Endodermal cell (in vitro differentiated cells): ENCODE data around the gene GALK2. TPM values are rescaled to one million over a fixed set of nuclear protein-coding genes. Genes with fewer than 3 reads are reported as not detected.

Source experiments
- DNase-seq: peaks from one replicate; pipeline ENCODE4 v3.0.0-alpha.2; 2017
- H3K27ac ChIP-seq: 2 replicates; pipeline ENCODE4 v1.5.1; 2013; ENCODE audit warnings: mild to moderate bottlenecking, low read depth, low read length, moderate library complexity
- H3K27me3 ChIP-seq: 2 replicates; pipeline ENCODE4 v1.6.1; 2013; ENCODE audit warnings: mild to moderate bottlenecking, low read length, moderate library complexity; ENCODE audit not compliant: insufficient read depth, control insufficient read depth, poor library complexity, severe bottlenecking
- H3K36me3 ChIP-seq: 2 replicates; pipeline ENCODE4 v1.7.0; 2013; ENCODE audit warnings: mild to moderate bottlenecking, low read length, moderate library complexity; ENCODE audit not compliant: control insufficient read depth, insufficient read depth
- H3K4me1 ChIP-seq: one replicate; pipeline ENCODE4 v1.7.0; 2013; ENCODE audit warnings: low read length; ENCODE audit not compliant: control insufficient read depth, insufficient read depth
- H3K4me3 ChIP-seq: 2 replicates; pipeline ENCODE4 v1.5.1; 2013; ENCODE audit warnings: mild to moderate bottlenecking, low read length, moderate library complexity
- H3K9ac ChIP-seq: 2 replicates; pipeline ENCODE4 v1.6.1; 2013; ENCODE audit warnings: mild to moderate bottlenecking, low read length, moderate library complexity; ENCODE audit not compliant: poor library complexity, severe bottlenecking; ENCODE audit errors: extremely low read depth
- H3K9me3 ChIP-seq: 2 replicates; pipeline ENCODE4 v1.6.1; 2013; ENCODE audit warnings: mild to moderate bottlenecking, low read length, moderate library complexity; ENCODE audit not compliant: control insufficient read depth
- H3K27ac Mint-ChIP-seq: 2 replicates; pipeline ENCODE4 v1.8.0; 2020; ENCODE audit warnings: mixed read lengths
- H3K27me3 Mint-ChIP-seq: 2 replicates; pipeline ENCODE4 v1.8.0; 2021; ENCODE audit warnings: mild to moderate bottlenecking, mixed read lengths; ENCODE audit not compliant: insufficient read depth
- H3K36me3 Mint-ChIP-seq: 2 replicates; pipeline ENCODE4 v1.8.0; 2020; ENCODE audit warnings: low read depth, mixed read lengths
- H3K4me1 Mint-ChIP-seq: 2 replicates; pipeline ENCODE4 v1.8.0; 2020; ENCODE audit warnings: mixed read lengths
- H3K4me3 Mint-ChIP-seq: 2 replicates; pipeline ENCODE4 v1.8.0; 2020; ENCODE audit warnings: mild to moderate bottlenecking, moderate library complexity, mixed read lengths
- H3K9me3 Mint-ChIP-seq: 2 replicates; pipeline ENCODE4 v1.8.0; 2020; ENCODE audit warnings: mild to moderate bottlenecking, mixed read lengths
- WGBS, 2 experiments: methylation state at CpG; one replicate each; pipeline versions ENCODE4 v1.1.5 to v1.1.7; 2013; ENCODE audit warnings: missing lambda C conversion rate in 2 of 2, mixed read lengths in 1 of 2; ENCODE audit not compliant: insufficient coverage in 1 of 2, insufficient read length in 1 of 2; 5-methylcytosine and 5-hydroxymethylcytosine counted together
- total RNA-seq, 2 donors: library from RNA; stranded (reverse); fragmentation: NEBNext Ultra II Directional in 1 of 2; extraction: Animal tissue kit (Norgen Biotek cat#: 25700) in 1 of 2; gene quantifications; 2 replicates in 1 of 2; 3 replicates in 1 of 2; pipeline ENCODE4 v1.2.1, GENCODE V29; 2021
- TF ChIP-seq, protein P1 (sequence below): fragments of 200-600 bp; sonication (generic); conservative IDR thresholded peaks from 2 replicates; pipeline ENCODE4 v1.5.0; 2021; ENCODE audit warnings: antibody characterized with exemption, mild to moderate bottlenecking

Gene GALK2
- total RNA-seq, 2 donors from 2014 or later: 13.4 to 19.1 TPM

DNA sequence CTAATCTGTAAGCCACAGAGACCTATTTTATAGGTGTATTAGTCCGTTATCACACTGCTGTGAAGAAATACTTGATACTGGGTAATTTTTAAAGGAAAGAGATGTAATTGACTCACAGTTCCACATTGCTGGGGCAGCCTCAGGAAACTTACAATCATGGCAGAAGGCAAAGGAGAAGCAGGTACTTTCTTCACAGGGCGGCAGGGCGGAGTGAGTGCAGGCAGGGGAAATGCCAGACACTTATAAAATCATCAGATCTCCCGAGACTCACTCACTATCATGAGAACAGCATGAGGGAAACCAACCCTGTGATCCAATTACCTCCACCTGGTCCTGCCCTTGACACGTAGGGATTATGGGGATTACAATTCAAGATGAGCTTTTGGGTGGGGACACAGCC is 108.7 kb downstream of the GALK2 start:
- H3K4me3 Mint-ChIP-seq: no peak overlapping the region
- H3K27ac Mint-ChIP-seq: no peak overlapping the region
- H3K4me3 ChIP-seq: no peak overlapping the region
- H3K36me3 Mint-ChIP-seq: peaks cover 19% of the 10 kb centered on the region
- DNase-seq: peak; percentile 46
- TF ChIP-seq, protein P1, sequence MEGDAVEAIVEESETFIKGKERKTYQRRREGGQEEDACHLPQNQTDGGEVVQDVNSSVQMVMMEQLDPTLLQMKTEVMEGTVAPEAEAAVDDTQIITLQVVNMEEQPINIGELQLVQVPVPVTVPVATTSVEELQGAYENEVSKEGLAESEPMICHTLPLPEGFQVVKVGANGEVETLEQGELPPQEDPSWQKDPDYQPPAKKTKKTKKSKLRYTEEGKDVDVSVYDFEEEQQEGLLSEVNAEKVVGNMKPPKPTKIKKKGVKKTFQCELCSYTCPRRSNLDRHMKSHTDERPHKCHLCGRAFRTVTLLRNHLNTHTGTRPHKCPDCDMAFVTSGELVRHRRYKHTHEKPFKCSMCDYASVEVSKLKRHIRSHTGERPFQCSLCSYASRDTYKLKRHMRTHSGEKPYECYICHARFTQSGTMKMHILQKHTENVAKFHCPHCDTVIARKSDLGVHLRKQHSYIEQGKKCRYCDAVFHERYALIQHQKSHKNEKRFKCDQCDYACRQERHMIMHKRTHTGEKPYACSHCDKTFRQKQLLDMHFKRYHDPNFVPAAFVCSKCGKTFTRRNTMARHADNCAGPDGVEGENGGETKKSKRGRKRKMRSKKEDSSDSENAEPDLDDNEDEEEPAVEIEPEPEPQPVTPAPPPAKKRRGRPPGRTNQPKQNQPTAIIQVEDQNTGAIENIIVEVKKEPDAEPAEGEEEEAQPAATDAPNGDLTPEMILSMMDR: no peak
- H3K27ac ChIP-seq: no peak overlapping the region
- no peak overlapping the region for H3K9ac ChIP-seq
- peaks cover 8% of the 10 kb centered on the region for H3K9me3 ChIP-seq
- no peaks in the 10 kb centered on the region for H3K27me3 ChIP-seq
- H3K36me3 ChIP-seq: peaks cover 2% of the 10 kb centered on the region
- H3K4me1 ChIP-seq: no peaks in the 10 kb centered on the region
- WGBS, 2 experiments: 78% methylated on average over 5 of the region's 5 CpGs; no CpG with 5 or more reads in 1 of the 2 experiments
- peaks cover 7% of the 10 kb centered on the region for H3K4me1 Mint-ChIP-seq
- H3K27me3 Mint-ChIP-seq: no peaks in the 10 kb centered on the region
- H3K9me3 Mint-ChIP-seq: peaks cover 12% of the 10 kb centered on the region

DNA sequence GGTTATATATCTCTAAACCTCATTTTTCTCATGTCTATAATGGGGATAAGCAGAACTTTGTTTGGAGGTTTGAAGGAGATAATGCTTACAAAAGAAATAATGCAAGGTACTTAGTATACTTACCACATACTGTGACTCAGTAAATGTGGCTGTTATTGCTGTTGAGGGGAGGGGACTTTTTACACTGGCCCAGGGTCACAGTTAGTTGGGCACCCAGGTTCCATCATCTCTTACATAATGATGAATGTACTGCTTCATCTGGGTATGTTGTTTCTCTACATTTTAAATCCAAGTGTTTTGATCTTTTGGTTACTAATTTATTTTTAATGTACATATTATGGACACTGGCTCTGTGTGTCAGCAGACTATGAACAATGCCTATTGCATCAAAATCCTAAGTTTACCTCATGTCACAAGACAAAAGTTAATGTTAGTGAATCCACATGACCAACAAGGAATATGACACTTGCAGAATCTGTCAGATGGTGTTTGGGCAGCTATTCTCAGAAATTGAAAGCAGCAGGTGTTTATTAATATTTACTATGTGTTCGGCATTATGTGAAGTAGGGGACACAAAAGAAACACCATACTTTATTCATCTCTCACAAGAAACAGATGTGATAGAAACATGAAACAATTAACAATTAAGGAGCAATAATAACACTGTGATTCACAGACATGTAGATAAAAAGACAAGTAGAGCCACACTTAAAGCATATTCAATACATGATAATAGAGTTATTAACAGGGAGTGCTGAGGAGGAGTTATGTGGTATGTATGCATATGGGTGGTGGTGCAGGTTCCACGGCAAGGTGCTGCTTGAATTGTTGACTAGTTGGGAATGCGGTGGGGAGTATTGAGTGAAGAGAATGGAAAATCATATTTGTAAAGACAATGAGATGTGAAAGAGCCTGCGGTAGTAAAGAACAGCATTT is 109.7 kb downstream of the GALK2 start:
- H3K9me3 ChIP-seq: peaks cover 8% of the 10 kb centered on the region
- H3K27ac Mint-ChIP-seq: no peak overlapping the region
- H3K27me3 ChIP-seq: no peaks in the 10 kb centered on the region
- TF ChIP-seq, protein P1: no peak
- peaks cover 5% of the 10 kb centered on the region for H3K4me1 Mint-ChIP-seq
- H3K27me3 Mint-ChIP-seq: no peaks in the 10 kb centered on the region
- peaks cover 9% of the 10 kb centered on the region for H3K36me3 ChIP-seq
- H3K4me3 Mint-ChIP-seq: no peak overlapping the region
- H3K4me3 ChIP-seq: no peak overlapping the region
- 93 to 95% methylated on average over 3 to 4 of the region's 4 CpGs for WGBS, 2 experiments
- peaks cover 27% of the 10 kb centered on the region for H3K36me3 Mint-ChIP-seq
- H3K9me3 Mint-ChIP-seq: peaks cover 12% of the 10 kb centered on the region
- no peaks in the 10 kb centered on the region for H3K4me1 ChIP-seq
- no peak overlapping the region for H3K27ac ChIP-seq
- H3K9ac ChIP-seq: no peak overlapping the region
- no peak for DNase-seq

DNA sequence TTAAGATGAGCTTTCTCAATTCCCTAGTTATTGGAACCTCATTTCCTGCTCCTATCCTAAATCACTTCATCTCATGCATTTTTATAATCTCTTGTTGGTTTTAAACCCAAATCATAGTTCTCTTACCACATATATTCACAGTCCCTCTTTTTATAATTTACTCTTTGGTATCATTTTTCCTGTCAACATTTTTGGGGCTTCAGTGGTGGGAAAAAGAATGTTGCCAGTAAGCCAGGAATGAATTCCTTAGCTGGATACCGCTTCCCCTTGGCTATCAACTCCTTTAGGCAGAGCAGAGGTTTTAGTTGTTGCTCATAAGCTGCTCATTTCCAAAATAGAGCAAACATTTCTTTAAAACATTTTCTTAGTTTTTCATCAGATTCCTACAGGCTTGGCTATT is 112.3 kb downstream of the GALK2 start:
- Histone ChIP-seq H3K36me3 (peaks cover 11% of the 10 kb centered on the region), H3K27ac (no peak overlapping the region), H3K9ac (no peak overlapping the region), H3K9me3 (peaks cover 8% of the 10 kb centered on the region), H3K4me3 (no peak overlapping the region), H3K4me1 (peaks cover 6% of the 10 kb centered on the region), H3K27me3 (no peaks in the 10 kb centered on the region)
- WGBS, 2 experiments: 96 to 100% methylated on average over 1 of the region's 1 CpG
- no peaks in the 10 kb centered on the region for H3K27me3 Mint-ChIP-seq
- no peak for DNase-seq
- no peak overlapping the region for H3K27ac Mint-ChIP-seq
- H3K9me3 Mint-ChIP-seq: peaks cover 9% of the 10 kb centered on the region
- TF ChIP-seq, protein P1: no peak
- peaks cover 28% of the 10 kb centered on the region for H3K36me3 Mint-ChIP-seq
- H3K4me1 Mint-ChIP-seq: peaks cover 25% of the 10 kb centered on the region
- no peak overlapping the region for H3K4me3 Mint-ChIP-seq
